GM23338 (cell line): Measurements from ENCODE around the gene RTN3. TPM values are rescaled to one million over a fixed set of nuclear protein-coding genes. Genes with fewer than 3 reads are reported as not detected.

Experiments used
- ATAC-seq: fragments of 200-7000 bp; cut with Tn5 transposase; 3 replicates; pipeline ENCODE4 v1.9.1; 2020
- DNase-seq: peaks from one replicate; pipeline ENCODE4 v3.0.0-alpha.2; 2015; ENCODE audit warnings: low spot score
- H2AFZ ChIP-seq: fragments of 200-600 bp; sonication (generic); 2 replicates; pipeline ENCODE4 v1.8.0; 2016; ENCODE audit warnings: antibody characterized with exemption, mild to moderate bottlenecking, moderate library complexity
- H3F3A ChIP-seq: fragments of 200-600 bp; sonication (generic); replicated peaks from 2 replicates; pipeline ENCODE4 v1.8.0; 2017; ENCODE audit warnings: antibody characterized with exemption, mixed run types, low read depth
- H3K27ac ChIP-seq: fragments of 200-600 bp; sonication (generic); 2 replicates; pipeline ENCODE4 v1.6.1; 2016; ENCODE audit warnings: low read depth
- H3K27me3 ChIP-seq: fragments of 200-600 bp; sonication (generic); 2 replicates; pipeline ENCODE4 v1.8.0; 2016; ENCODE audit warnings: mild to moderate bottlenecking, mixed run types, moderate library complexity; ENCODE audit not compliant: insufficient read depth
- H3K36me3 ChIP-seq: fragments of 200-600 bp; sonication (generic); 2 replicates; pipeline ENCODE4 v1.8.0; 2016; ENCODE audit warnings: mild to moderate bottlenecking; ENCODE audit not compliant: insufficient read depth
- H3K4me1 ChIP-seq: fragments of 200-600 bp; sonication (generic); 2 replicates; pipeline ENCODE4 v1.8.0; 2016; ENCODE audit warnings: mild to moderate bottlenecking, moderate library complexity; ENCODE audit not compliant: insufficient read depth
- H3K4me2 ChIP-seq: fragments of 200-600 bp; sonication (generic); 2 replicates; pipeline ENCODE4 v1.7.1; 2017; ENCODE audit warnings: mixed run types
- H3K4me3 ChIP-seq: fragments of 200-600 bp; sonication (generic); 2 replicates; pipeline ENCODE4 v1.6.1; 2016; ENCODE audit warnings: mixed run types
- H3K79me2 ChIP-seq: fragments of 200-600 bp; sonication (generic); replicated peaks from 2 replicates; pipeline ENCODE4 v1.8.0; 2017; ENCODE audit warnings: mild to moderate bottlenecking; ENCODE audit not compliant: insufficient read depth
- H3K9me2 ChIP-seq: fragments of 200-600 bp; sonication (generic); 2 replicates; pipeline ENCODE4 v1.8.0; 2017; ENCODE audit not compliant: insufficient read depth
- H4K20me1 ChIP-seq: fragments of 200-600 bp; sonication (generic); replicated peaks from 2 replicates; pipeline ENCODE4 v1.8.0; 2017; ENCODE audit warnings: mild to moderate bottlenecking; ENCODE audit not compliant: insufficient read depth
- H3K27ac Mint-ChIP-seq: 2 replicates; pipeline ENCODE4 v1.8.0; 2020; ENCODE audit warnings: inconsistent platforms, mild to moderate bottlenecking, moderate library complexity, mixed read lengths
- H3K27me3 Mint-ChIP-seq: 3 replicates; pipeline ENCODE4 v1.8.0; 2022; ENCODE audit warnings: low read depth, mild to moderate bottlenecking, moderate library complexity, mixed read lengths, inconsistent platforms; ENCODE audit not compliant: insufficient read depth, poor library complexity
- H3K36me3 Mint-ChIP-seq: 3 replicates; pipeline ENCODE4 v1.8.0; 2021; ENCODE audit warnings: low read depth, mild to moderate bottlenecking, inconsistent platforms, moderate library complexity, mixed read lengths
- H3K4me1 Mint-ChIP-seq: 3 replicates; pipeline ENCODE4 v1.8.0; 2020; ENCODE audit warnings: mild to moderate bottlenecking, inconsistent platforms, mixed read lengths
- H3K4me3 Mint-ChIP-seq: 3 replicates; pipeline ENCODE4 v1.8.0; 2021; ENCODE audit warnings: moderate library complexity, mild to moderate bottlenecking, inconsistent platforms, mixed read lengths
- H3K9me3 Mint-ChIP-seq: 3 replicates; pipeline ENCODE4 v1.8.0; 2020; ENCODE audit warnings: moderate library complexity, mild to moderate bottlenecking, inconsistent platforms, mixed read lengths
- CREB1 ChIP-seq: fragments of 250-450 bp; sonication (Bioruptor Pico); IDR thresholded peaks from 2 replicates; pipeline ENCODE4 v1.5.0; 2020; ENCODE audit warnings: low read depth, mild to moderate bottlenecking, moderate library complexity
- EZH2phosphoT487 ChIP-seq: fragments of 200-600 bp; sonication (generic); IDR thresholded peaks from one replicate; pipeline ENCODE4 v1.8.1; 2018; ENCODE audit warnings: antibody characterized with exemption; ENCODE audit not compliant: unreplicated experiment
- POLR2AphosphoS5 ChIP-seq: IDR thresholded peaks from 2 replicates; pipeline ENCODE4 v1.6.1; 2016; ENCODE audit warnings: antibody characterized with exemption, low read depth
- ZNF114 ChIP-seq: fragments of 250-450 bp; sonication (Bioruptor Pico); IDR thresholded peaks from 2 replicates; pipeline ENCODE4 v1.5.0; 2020; ENCODE audit warnings: mild to moderate bottlenecking, moderate library complexity
- polyA plus RNA-seq: library from polyadenylated mRNA; unstranded; fragments of >200 nt; fragmentation: Nextera tagmentation; extraction: Ambion mirVana; gene quantifications from 2 replicates; pipeline ENCODE4 v1.2.1, GENCODE V29; 2016
- total RNA-seq: library from RNA; depleted of rRNA; stranded (reverse); fragments of >200 nt; shearing (Covaris generic); gene quantifications from 2 replicates; pipeline ENCODE4 v1.2.3, GENCODE V29; 2014
- TF ChIP-seq, protein P1 (sequence below), 2 experiments: fragments of 200-600 bp in 1 of 2; sonication (generic) in 1 of 2; conservative IDR thresholded peaks; 2 replicates each; pipeline versions ENCODE4 v1.5.1 to v1.6.1; 2016 to 2017; ENCODE audit warnings: antibody characterized with exemption in 2 of 2, low read depth in 2 of 2, mild to moderate bottlenecking in 2 of 2, moderate library complexity in 1 of 2

Gene RTN3
- total and polyA plus RNA-seq, 2 experiments from 2014 or later, result 138 to 162 TPM

DNA sequence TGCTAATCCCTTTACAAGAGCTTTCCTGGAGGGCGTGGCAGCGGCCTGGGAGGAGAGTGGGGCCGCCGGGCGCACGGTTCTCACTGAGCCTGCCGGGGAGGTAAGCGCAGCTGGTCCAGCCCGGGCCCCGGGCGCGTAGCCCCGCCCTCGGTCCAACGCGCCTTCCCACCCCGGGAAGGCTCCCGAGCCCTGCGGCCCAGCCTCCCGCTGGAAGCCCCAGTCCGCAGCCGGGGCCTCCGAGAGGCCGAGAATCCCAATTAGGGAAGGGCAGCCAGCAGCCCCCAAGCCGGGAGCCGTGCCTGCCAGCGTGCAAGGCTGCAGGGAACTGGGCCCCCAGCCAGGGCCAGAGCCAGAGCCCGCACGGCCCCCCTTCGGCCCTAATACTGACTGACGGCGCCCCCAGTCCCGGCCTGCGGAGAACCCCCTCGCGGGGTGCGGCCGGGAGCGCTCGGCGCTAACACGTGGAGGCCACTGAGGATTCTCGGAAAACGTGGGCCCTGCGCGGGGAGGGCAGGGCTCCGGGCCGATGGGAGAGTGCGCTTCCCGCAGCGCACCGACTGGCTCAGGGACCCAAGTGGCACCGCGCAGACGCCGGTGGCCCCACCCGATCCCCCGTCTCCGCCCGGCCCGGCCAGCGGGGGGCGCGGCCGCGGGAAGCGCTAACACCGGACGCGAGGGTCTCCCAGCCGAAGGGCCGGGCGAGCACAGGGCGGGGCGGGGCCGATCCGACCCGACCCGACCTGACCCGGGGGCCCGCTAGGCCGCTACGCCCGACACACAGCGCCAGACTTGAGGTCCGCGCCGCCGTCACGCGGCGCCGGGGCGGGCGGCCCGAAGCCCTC is 81.6 kb downstream of the RTN3 start:
- Mint-ChIP-seq H3K9me3 (peaks cover 6% of the 10 kb centered on the region; the same call in 2 of the 3 replicates), H3K36me3 (peaks cover 44% of the 10 kb centered on the region), H3K27ac (peak overlapping the region; percentile 93), H3K4me1 (peaks cover 51% of the 10 kb centered on the region), H3K27me3 (peaks cover 38% of the 10 kb centered on the region), H3K4me3 (peak overlapping the region; percentile 97)
- peaks cover 24% of the 10 kb centered on the region for H3F3A ChIP-seq
- H4K20me1 ChIP-seq, result peaks cover 33% of the 10 kb centered on the region
- peak overlapping the region; percentile 95 for H3K27ac ChIP-seq
- H3K4me3 ChIP-seq, result peak overlapping the region; percentile 99
- no peaks in the 10 kb centered on the region for H3K27me3 ChIP-seq
- H3K36me3 ChIP-seq, result no peaks in the 10 kb centered on the region
- H3K4me2 ChIP-seq, result peak overlapping the region; percentile 98
- no peak for TF ChIP-seq ZNF114 (CRISPR knock-in tag)
- TF ChIP-seq, protein P1, sequence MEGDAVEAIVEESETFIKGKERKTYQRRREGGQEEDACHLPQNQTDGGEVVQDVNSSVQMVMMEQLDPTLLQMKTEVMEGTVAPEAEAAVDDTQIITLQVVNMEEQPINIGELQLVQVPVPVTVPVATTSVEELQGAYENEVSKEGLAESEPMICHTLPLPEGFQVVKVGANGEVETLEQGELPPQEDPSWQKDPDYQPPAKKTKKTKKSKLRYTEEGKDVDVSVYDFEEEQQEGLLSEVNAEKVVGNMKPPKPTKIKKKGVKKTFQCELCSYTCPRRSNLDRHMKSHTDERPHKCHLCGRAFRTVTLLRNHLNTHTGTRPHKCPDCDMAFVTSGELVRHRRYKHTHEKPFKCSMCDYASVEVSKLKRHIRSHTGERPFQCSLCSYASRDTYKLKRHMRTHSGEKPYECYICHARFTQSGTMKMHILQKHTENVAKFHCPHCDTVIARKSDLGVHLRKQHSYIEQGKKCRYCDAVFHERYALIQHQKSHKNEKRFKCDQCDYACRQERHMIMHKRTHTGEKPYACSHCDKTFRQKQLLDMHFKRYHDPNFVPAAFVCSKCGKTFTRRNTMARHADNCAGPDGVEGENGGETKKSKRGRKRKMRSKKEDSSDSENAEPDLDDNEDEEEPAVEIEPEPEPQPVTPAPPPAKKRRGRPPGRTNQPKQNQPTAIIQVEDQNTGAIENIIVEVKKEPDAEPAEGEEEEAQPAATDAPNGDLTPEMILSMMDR (conservative IDR thresholded peaks at IDR 0.05; ENCODE audit: low read depth in 2 of 2), result peak; percentile 9 to 34; a peak in 2 of 4 replicates
- H3K79me2 ChIP-seq, result peaks cover 62% of the 10 kb centered on the region
- ATAC-seq (peak; percentile 17), DNase-seq (peak; percentile 71)
- H2AFZ ChIP-seq, result no peak overlapping the region
- no peaks in the 10 kb centered on the region for H3K9me2 ChIP-seq
- peaks cover 58% of the 10 kb centered on the region for H3K4me1 ChIP-seq

DNA sequence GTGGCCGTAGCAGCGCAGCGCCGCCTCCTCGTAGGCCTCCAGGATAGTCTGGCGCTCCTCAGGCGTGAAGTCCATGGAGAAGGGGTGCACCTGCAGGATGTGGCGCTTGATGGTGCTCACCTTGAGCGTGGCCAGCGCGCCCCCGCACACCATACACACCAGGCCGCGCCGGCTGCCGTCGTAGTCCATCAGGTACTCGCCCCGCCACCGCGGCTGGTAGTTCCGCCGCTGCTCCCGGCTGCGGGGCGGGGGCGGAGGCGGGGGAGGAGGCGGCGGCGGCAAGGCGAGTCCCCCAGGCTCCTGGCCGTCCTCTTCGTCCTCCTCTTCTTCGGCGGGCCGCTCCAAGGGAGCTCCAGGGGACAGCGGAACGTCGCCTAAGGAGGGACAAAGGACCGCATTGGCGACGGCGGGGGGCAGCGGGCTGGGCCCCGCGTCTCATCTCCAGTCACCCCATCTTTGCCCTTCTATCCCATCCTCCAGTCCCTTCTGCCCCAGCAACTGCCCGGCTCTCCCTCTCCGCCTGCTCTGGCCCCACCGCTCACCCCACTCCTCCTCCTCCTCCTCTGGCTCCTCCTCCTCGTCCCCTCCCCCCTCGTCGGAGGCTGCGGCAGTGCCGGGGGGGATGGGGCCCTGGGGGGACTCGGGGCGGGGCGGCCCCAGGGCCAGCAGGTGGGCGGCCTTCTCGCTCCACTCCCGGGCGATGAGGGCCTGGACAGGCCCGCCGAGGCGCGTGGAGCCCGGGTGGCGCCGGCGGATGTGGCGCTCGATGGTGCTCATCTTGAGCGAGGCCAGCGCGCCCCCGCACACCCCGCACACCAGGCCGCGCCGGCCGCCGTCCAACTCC is 82.4 kb downstream of the RTN3 start:
- Histone ChIP-seq H4K20me1 (peaks cover 32% of the 10 kb centered on the region), H3K36me3 (no peaks in the 10 kb centered on the region), H2AFZ (no peak overlapping the region), H3F3A (peaks cover 22% of the 10 kb centered on the region), H3K79me2 (peaks cover 64% of the 10 kb centered on the region), H3K4me2 (peak overlapping the region; percentile 98), H3K9me2 (no peaks in the 10 kb centered on the region), H3K4me3 (peak overlapping the region; percentile 99), H3K27me3 (no peaks in the 10 kb centered on the region), H3K27ac (peak overlapping the region; percentile 95), H3K4me1 (peaks cover 56% of the 10 kb centered on the region)
- Mint-ChIP-seq H3K9me3 (peaks cover 6% of the 10 kb centered on the region; the same call in 2 of the 3 replicates), H3K27me3 (peaks cover 38% of the 10 kb centered on the region), H3K4me3 (peak overlapping the region; percentile 88), H3K4me1 (peaks cover 51% of the 10 kb centered on the region), H3K27ac (peak overlapping the region; percentile 92), H3K36me3 (peaks cover 35% of the 10 kb centered on the region)
- TF ChIP-seq EZH2phosphoT487, result no peak
- TF ChIP-seq, protein P1 (conservative IDR thresholded peaks at IDR 0.05; ENCODE audit: low read depth in 2 of 2), result no peak
- TF ChIP-seq CREB1, result no peak
- TF ChIP-seq POLR2AphosphoS5, result peak; percentile 91
- ATAC-seq (peak; percentile 17), DNase-seq (peak; percentile 91)
